GM12878 (cell line): ENCODE measurements around the gene DIS3L2. TPM values are rescaled to one million over a fixed set of nuclear protein-coding genes. Genes with fewer than 3 reads are reported as not detected.

Source experiments
- ATF3 ChIP-seq: IDR thresholded peaks from 2 replicates; pipeline ENCODE4 v1.6.1; 2011; ENCODE audit warnings: low read depth, mild to moderate bottlenecking, low read length, moderate library complexity, borderline replicate concordance; ENCODE audit errors: extremely low read depth
- CBX3 ChIP-seq: fragments of 200-600 bp; sonication (generic); IDR thresholded peaks from 2 replicates; pipeline ENCODE4 v1.6.1; 2016; ENCODE audit warnings: low read depth, borderline replicate concordance
- CTCF ChIP-seq, 3 experiments: IDR thresholded peaks in 2 of 3; conservative IDR thresholded peaks in 1 of 3; 2 replicates each; pipeline ENCODE4 v1.5.1; 2011; ENCODE audit warnings: low read depth in 3 of 3, low read length in 3 of 3, mild to moderate bottlenecking in 3 of 3, control low read depth in 2 of 3, moderate library complexity in 2 of 3, inconsistent platforms in 1 of 3, mixed read lengths in 1 of 3; ENCODE audit not compliant: control insufficient read depth in 2 of 3, insufficient read depth in 1 of 3; ENCODE audit errors: extremely low read depth in 1 of 3
- DPF2 ChIP-seq: fragments of 450-650 bp; IDR thresholded peaks from 2 replicates; pipeline ENCODE4 v1.6.1; 2017; ENCODE audit warnings: mild to moderate bottlenecking
- EZH2 ChIP-seq: IDR thresholded peaks from 2 replicates; pipeline ENCODE4 v1.6.1; 2012; ENCODE audit warnings: low read depth, mild to moderate bottlenecking, control low read depth, inconsistent platforms, low read length, borderline replicate concordance; ENCODE audit not compliant: control insufficient read depth
- HSF1 ChIP-seq: fragments of 150-350 bp; IDR thresholded peaks from 2 replicates; pipeline ENCODE4 v1.6.1; 2014; ENCODE audit warnings: mild to moderate bottlenecking, low read depth, low read length
- MAX ChIP-seq: IDR thresholded peaks from 2 replicates; pipeline ENCODE4 v1.6.1; 2012; ENCODE audit warnings: low read depth, low read length, improper control_type of control experiment
- MEF2B ChIP-seq: fragments of 450-650 bp; IDR thresholded peaks from 2 replicates; pipeline ENCODE4 v1.6.1; 2018; ENCODE audit warnings: mild to moderate bottlenecking, moderate library complexity; ENCODE audit not compliant: partially characterized antibody, poor library complexity, severe bottlenecking
- MXI1 ChIP-seq: fragments of 150-350 bp; IDR thresholded peaks from 2 replicates; pipeline ENCODE4 v1.6.1; 2011; ENCODE audit warnings: low read depth, mild to moderate bottlenecking, inconsistent platforms, low read length, improper control_type of control experiment
- NFYB ChIP-seq: IDR thresholded peaks from 2 replicates; pipeline ENCODE4 v1.6.1; 2011; ENCODE audit warnings: low read depth, mild to moderate bottlenecking, low read length, improper control_type of control experiment, moderate library complexity; ENCODE audit not compliant: insufficient read depth
- SMC3 ChIP-seq: IDR thresholded peaks from 2 replicates; pipeline ENCODE4 v1.6.1; 2011; ENCODE audit warnings: low read length, improper control_type of control experiment, borderline replicate concordance
- SUZ12 ChIP-seq: fragments of 200-600 bp; sonication (generic); IDR thresholded peaks from one replicate; pipeline ENCODE4 v1.6.1; 2018; ENCODE audit warnings: antibody characterized with exemption, mild to moderate bottlenecking; ENCODE audit not compliant: unreplicated experiment
- TARDBP ChIP-seq: IDR thresholded peaks from 2 replicates; pipeline ENCODE4 v1.6.1; 2016; ENCODE audit warnings: borderline replicate concordance
- TCF3 ChIP-seq: IDR thresholded peaks from 2 replicates; pipeline ENCODE4 v1.6.1; 2012; ENCODE audit warnings: low read depth, mild to moderate bottlenecking, low read length, borderline replicate concordance; ENCODE audit not compliant: insufficient read depth
- ZNF207 ChIP-seq: fragments of 450-650 bp; IDR thresholded peaks from 2 replicates; pipeline ENCODE4 v1.6.1; 2014; ENCODE audit warnings: antibody characterized with exemption, mild to moderate bottlenecking, borderline replicate concordance
- ZNF687 ChIP-seq: fragments of 450-650 bp; IDR thresholded peaks from 2 replicates; pipeline ENCODE4 v1.6.1; 2017; ENCODE audit warnings: mild to moderate bottlenecking, moderate library complexity
- polyA plus RNA-seq, 11 experiments: library from polyadenylated mRNA; depleted of rRNA in 4 of 11; unstranded in 6 of 11; stranded (reverse) in 5 of 11; fragments of >200 nt; fragmentation: Nextera tagmentation in 4 of 11; fragmentation: Illumina TruSeq in 1 of 11; extraction: Ambion mirVana in 4 of 11; extraction: Trizol in 1 of 11; gene quantifications; 1 replicate in 1 of 11; 2 replicates in 10 of 11; pipeline versions ENCODE4 v1.2.1 to v1.2.3, GENCODE V29; 2011 to 2016; ENCODE audit warnings: inconsistent platforms in 2 of 11, missing spikeins in 2 of 11, low read depth in 1 of 11
- total RNA-seq, 4 experiments: library from RNA; depleted of rRNA in 3 of 4; stranded (reverse); fragments of >200 nt in 3 of 4; fragmentation: Illumina TruSeq in 1 of 4; extraction: Trizol in 1 of 4; gene quantifications; 2 replicates each; pipeline versions ENCODE4 v1.2.1 to v1.2.3, GENCODE V29; 2013 to 2021

Gene DIS3L2
- total and polyA plus RNA-seq, 10 of the 15 experiments (the other 5 are each of a cell fraction or from before 2014, with no cell fraction given), result 3.5 to 27.1 (median 16.0) TPM

- TF ChIP-seq ZNF207 (no peak), DPF2 (no peak), HSF1 (no peak), ATF3 (no peak), NFYB (no peak), MXI1 (no peak), SMC3 (peak; percentile 4; the same call in 1 of the 2 replicates), EZH2 (no peak), MAX (no peak), SUZ12 (no peak), MEF2B (no peak), TARDBP (no peak), CTCF (IDR thresholded peaks at IDR 0.05 in 2 of 3, conservative IDR thresholded peaks at IDR 0.05 in 1 of 3; ENCODE audit: control insufficient read depth in 2 of 3, extremely low read depth in 1 of 3, insufficient read depth in 1 of 3, low read depth in 3 of 3, low read length in 3 of 3) (peak in 1 of 3 experiments; percentile 14; a peak in 1 of 6 replicates), CBX3 (no peak), ZNF687 (no peak), TCF3 (no peak)
These were observed 406.2 kb downstream of the DIS3L2 start (continued) for GRCh38 chr2:232367591-232368233.
